HCT116 (cell line): Measurements from ENCODE around the gene BOC. TPM values are rescaled to one million over a fixed set of nuclear protein-coding genes. Genes with fewer than 3 reads are reported as not detected.

Experiments used
- ATAC-seq: fragments of 200-7000 bp; cut with Tn5 transposase; 2 replicates; pipeline ENCODE4 v1.9.1; 2020; ENCODE audit warnings: mild to moderate bottlenecking, moderate library complexity
- BruUV-seq: library from RNA; stranded (reverse); fragments of 400-500 nt; replicated peaks from 2 replicates; lab custom pipeline; 2021; lab: Mats Ljungman, UMichigan
- CTCF ChIA-PET: fragments of 300-600 bp; sonication (Branson Sonifier 250); formaldehyde crosslinking; loops from one replicate; lab custom pipeline; 2021; ENCODE audit warnings: antibody characterized with exemption; lab: Charles Lee
- POLR2A ChIA-PET: fragments of 300-600, 350-600 bp; sonication (Branson Sonifier 250); formaldehyde crosslinking; loops from one replicate; lab custom pipeline; 2021; ENCODE audit warnings: antibody characterized with exemption; lab: Charles Lee
- RAD21 ChIA-PET, 2 experiments: fragments of 300-600 bp; sonication (Branson Sonifier 250); formaldehyde crosslinking; loops; one replicate each; lab custom pipeline; 2023; ENCODE audit warnings: low total read pairs in 2 of 2; ENCODE audit not compliant: uncharacterized antibody in 2 of 2, unreplicated experiment in 2 of 2, low non-redundant PET in 1 of 2; lab: Charles Lee
- DNase-seq: peaks from one replicate; pipeline ENCODE4 v3.0.0-alpha.2; 2010; ENCODE audit warnings: low read depth, low spot score
- H2AFZ ChIP-seq: fragments of 200-600 bp; shearing (Covaris generic), sonication (generic); 2 replicates; pipeline ENCODE4 v1.6.1; 2017; ENCODE audit warnings: low read depth, mixed run types, mixed read lengths, antibody characterized with exemption, low read length; ENCODE audit not compliant: poor library complexity, severe bottlenecking
- H3K27ac ChIP-seq: 2 replicates; pipeline ENCODE4 v1.5.1; 2012; ENCODE audit warnings: low read depth, low read length
- H3K27me3 ChIP-seq: fragments of 200-600 bp; sonication (generic); 2 replicates; pipeline ENCODE4 v1.6.1; 2016; ENCODE audit warnings: mixed run types, low read length, mixed read lengths; ENCODE audit not compliant: insufficient read depth
- H3K36me3 ChIP-seq, 2 experiments: fragments of 200-500 bp in 1 of 2; fragments of 200-600 bp in 1 of 2; sonication (Bioruptor generic) in 1 of 2; sonication (generic) in 1 of 2; 2 replicates each; pipeline versions ENCODE4 v1.5.1 to v1.6.1; 2014 to 2016; ENCODE audit warnings: low read length in 2 of 2, inconsistent platforms in 1 of 2, mixed read lengths in 1 of 2, mixed run types in 1 of 2; ENCODE audit not compliant: insufficient read depth in 2 of 2, control insufficient read depth in 1 of 2
- H3K4me1 ChIP-seq, 2 experiments: fragments of 200-600 bp in 1 of 2; sonication (generic) in 1 of 2; 2 replicates each; pipeline versions ENCODE4 v1.5.1 to v1.6.1; 2012 to 2017; ENCODE audit warnings: low read length in 2 of 2, inconsistent platforms in 1 of 2, mild to moderate bottlenecking in 1 of 2, mixed read lengths in 1 of 2, mixed run types in 1 of 2, moderate library complexity in 1 of 2; ENCODE audit not compliant: insufficient read depth in 2 of 2, control insufficient read depth in 1 of 2
- H3K4me2 ChIP-seq: fragments of 200-600 bp; sonication (generic); 2 replicates; pipeline ENCODE4 v1.6.1; 2017; ENCODE audit warnings: mixed run types, low read length, mixed read lengths
- H3K4me3 ChIP-seq, 2 experiments: fragments of 200-600 bp in 1 of 2; sonication (generic) in 1 of 2; replicated peaks in 1 of 2; 2 replicates each; pipeline ENCODE4 v1.5.1; 2011 to 2016; ENCODE audit warnings: low read length in 2 of 2, control low read depth in 1 of 2, low read depth in 1 of 2, mild to moderate bottlenecking in 1 of 2, mixed read lengths in 1 of 2, mixed run types in 1 of 2
- H3K79me2 ChIP-seq: fragments of 200-600 bp; sonication (generic); 2 replicates; pipeline ENCODE4 v1.6.1; 2017; ENCODE audit warnings: mild to moderate bottlenecking, mixed run types, low read length, moderate library complexity, mixed read lengths; ENCODE audit not compliant: insufficient read depth
- H3K9ac ChIP-seq: fragments of 200-600 bp; sonication (generic); 2 replicates; pipeline ENCODE4 v1.6.1; 2016; ENCODE audit warnings: low read length, mixed read lengths
- H3K9me2 ChIP-seq: fragments of 200-600 bp; sonication (generic), shearing (Covaris generic); 2 replicates; pipeline ENCODE4 v1.6.1; 2017; ENCODE audit warnings: mixed run types, mild to moderate bottlenecking, moderate library complexity; ENCODE audit not compliant: insufficient read depth
- H3K9me3 ChIP-seq, 2 experiments: fragments of 200-500 bp in 1 of 2; fragments of 200-600 bp in 1 of 2; sonication (Bioruptor generic) in 1 of 2; sonication (generic) in 1 of 2; 2 replicates each; pipeline ENCODE4 v1.6.1; 2014 to 2017; ENCODE audit warnings: low read length in 2 of 2, mixed read lengths in 2 of 2, inconsistent platforms in 1 of 2, low read depth in 1 of 2, mild to moderate bottlenecking in 1 of 2, mixed run types in 1 of 2, moderate library complexity in 1 of 2; ENCODE audit not compliant: control insufficient read depth in 1 of 2, insufficient read depth in 1 of 2
- H4K20me1 ChIP-seq: fragments of 200-600 bp; sonication (generic), shearing (Covaris generic); 2 replicates; pipeline ENCODE4 v1.6.1; 2017; ENCODE audit warnings: mixed run types, mild to moderate bottlenecking, moderate library complexity; ENCODE audit not compliant: insufficient read depth
- ELF1 ChIP-seq: IDR thresholded peaks from 2 replicates; pipeline ENCODE4 v1.6.1; 2012; ENCODE audit warnings: low read depth, borderline replicate concordance
- EZH2 ChIP-seq: fragments of 200-600 bp; sonication (generic); IDR thresholded peaks from 2 replicates; pipeline ENCODE4 v1.6.1; 2017; ENCODE audit warnings: antibody characterized with exemption, mixed run types
- EZH2phosphoT487 ChIP-seq: fragments of 200-600 bp; IDR thresholded peaks from 2 replicates; pipeline ENCODE4 v1.6.1; 2018; ENCODE audit warnings: antibody characterized with exemption, borderline replicate concordance
- FOSL1 ChIP-seq: IDR thresholded peaks from 2 replicates; pipeline ENCODE4 v1.6.1; 2012; ENCODE audit warnings: low read depth
- POLR2A ChIP-seq: IDR thresholded peaks from 2 replicates; pipeline ENCODE4 v1.7.0; 2011; ENCODE audit warnings: borderline replicate concordance; ENCODE audit not compliant: insufficient read depth, insufficient read length; ENCODE audit errors: extremely low read depth
- POLR2AphosphoS5 ChIP-seq: IDR thresholded peaks from 2 replicates; pipeline ENCODE4 v1.6.1; 2011; ENCODE audit warnings: mild to moderate bottlenecking, low read depth, low read length, moderate library complexity
- RAD21 ChIP-seq: IDR thresholded peaks from 2 replicates; pipeline ENCODE4 v1.6.1; 2012; ENCODE audit warnings: low read depth, mild to moderate bottlenecking
- SRF ChIP-seq: IDR thresholded peaks from 2 replicates; pipeline ENCODE4 v1.6.1; 2012; ENCODE audit warnings: low read depth
- ZFX ChIP-seq: fragments of 450-650 bp; IDR thresholded peaks from 2 replicates; pipeline ENCODE4 v1.6.1; 2017
- intact Hi-C: fragments of 100-400 bp; cut with micrococcal nuclease; formaldehyde crosslinking; loops from 2 replicates; pipeline ENCODE4 v1.10.0; 2022
- total RNA-seq: library from RNA; stranded (reverse); gene quantifications from one replicate; pipeline ENCODE4 v1.2.1, GENCODE V29; 2021; ENCODE audit not compliant: unreplicated experiment
- TF ChIP-seq, protein P1 (sequence below): IDR thresholded peaks from 2 replicates; pipeline ENCODE4 v1.6.1; 2012; ENCODE audit warnings: low read depth

BOC gene
- total RNA-seq, 1 experiment from 2014 or later = 3.3 TPM

DNA sequence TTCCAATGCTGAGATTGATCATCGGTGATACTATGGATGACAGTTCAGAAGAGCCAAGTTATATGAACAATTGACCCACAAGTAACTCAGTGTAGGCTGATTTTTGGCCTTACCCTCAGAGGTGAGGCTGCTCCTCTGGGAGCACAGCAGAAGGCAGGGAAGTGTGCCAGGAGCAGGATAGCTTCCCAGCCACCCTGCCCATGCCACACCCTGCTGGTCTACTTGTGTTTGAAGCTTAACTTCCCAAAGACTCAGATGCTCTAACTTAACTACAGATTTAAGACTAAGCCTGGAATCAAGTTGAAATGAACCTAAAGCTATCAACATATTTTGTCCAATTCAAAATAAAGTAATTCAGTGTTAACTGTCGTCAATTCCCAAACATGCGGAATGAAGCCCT, 77.5 kb downstream of the BOC start:
- RAD21 ChIA-PET = no interaction called here
- no peak overlapping the region for H3K27ac ChIP-seq
- ATAC-seq = no peak

More for the DNA sequence above, 77.5 kb downstream of the BOC start:
- no peaks in the 10 kb centered on the region for H3K9me2 ChIP-seq
- no peak overlapping the region for H2AFZ ChIP-seq
- H3K27me3 ChIP-seq = no peaks in the 10 kb centered on the region
- no TSS peak for BruUV-seq
- H3K79me2 ChIP-seq = no peaks in the 10 kb centered on the region
- no peaks in the 10 kb centered on the region for H3K9me3 ChIP-seq
- H3K4me1 ChIP-seq = peaks cover 8 to 11% of the 10 kb centered on the region in 2 experiments; a peak in 3 of 4 replicates
- no peak overlapping the region for H3K4me3 ChIP-seq
- H3K9ac ChIP-seq = no peak overlapping the region
- H3K4me2 ChIP-seq = no peak overlapping the region
- DNase-seq = no peak
- intact Hi-C loops = loop anchor here (1.0 to 2.0 kb wide), 4 partner anchors 153 to 646 kb away; no protein-coding TSS in a partner anchor
- ChIA-PET POLR2A (no interaction called here), CTCF (interaction anchor here (0.9 to 4.7 kb wide), 11 partner anchors 12 to 646 kb away, joined by 3 to 42 read pairs (median 5); no protein-coding TSS in a partner anchor)
- TF ChIP-seq POLR2A = no peak
- TF ChIP-seq SRF = no peak
- no peak for TF ChIP-seq EZH2phosphoT487
- no peak for TF ChIP-seq FOSL1
- TF ChIP-seq, protein P1, sequence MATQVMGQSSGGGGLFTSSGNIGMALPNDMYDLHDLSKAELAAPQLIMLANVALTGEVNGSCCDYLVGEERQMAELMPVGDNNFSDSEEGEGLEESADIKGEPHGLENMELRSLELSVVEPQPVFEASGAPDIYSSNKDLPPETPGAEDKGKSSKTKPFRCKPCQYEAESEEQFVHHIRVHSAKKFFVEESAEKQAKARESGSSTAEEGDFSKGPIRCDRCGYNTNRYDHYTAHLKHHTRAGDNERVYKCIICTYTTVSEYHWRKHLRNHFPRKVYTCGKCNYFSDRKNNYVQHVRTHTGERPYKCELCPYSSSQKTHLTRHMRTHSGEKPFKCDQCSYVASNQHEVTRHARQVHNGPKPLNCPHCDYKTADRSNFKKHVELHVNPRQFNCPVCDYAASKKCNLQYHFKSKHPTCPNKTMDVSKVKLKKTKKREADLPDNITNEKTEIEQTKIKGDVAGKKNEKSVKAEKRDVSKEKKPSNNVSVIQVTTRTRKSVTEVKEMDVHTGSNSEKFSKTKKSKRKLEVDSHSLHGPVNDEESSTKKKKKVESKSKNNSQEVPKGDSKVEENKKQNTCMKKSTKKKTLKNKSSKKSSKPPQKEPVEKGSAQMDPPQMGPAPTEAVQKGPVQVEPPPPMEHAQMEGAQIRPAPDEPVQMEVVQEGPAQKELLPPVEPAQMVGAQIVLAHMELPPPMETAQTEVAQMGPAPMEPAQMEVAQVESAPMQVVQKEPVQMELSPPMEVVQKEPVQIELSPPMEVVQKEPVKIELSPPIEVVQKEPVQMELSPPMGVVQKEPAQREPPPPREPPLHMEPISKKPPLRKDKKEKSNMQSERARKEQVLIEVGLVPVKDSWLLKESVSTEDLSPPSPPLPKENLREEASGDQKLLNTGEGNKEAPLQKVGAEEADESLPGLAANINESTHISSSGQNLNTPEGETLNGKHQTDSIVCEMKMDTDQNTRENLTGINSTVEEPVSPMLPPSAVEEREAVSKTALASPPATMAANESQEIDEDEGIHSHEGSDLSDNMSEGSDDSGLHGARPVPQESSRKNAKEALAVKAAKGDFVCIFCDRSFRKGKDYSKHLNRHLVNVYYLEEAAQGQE = no peak
- TF ChIP-seq ELF1 = no peak
- TF ChIP-seq RAD21 = no peak
- no peak for TF ChIP-seq EZH2
- no peak for TF ChIP-seq POLR2AphosphoS5
- no peak for TF ChIP-seq ZFX
- H3K36me3 ChIP-seq = no peaks in the 10 kb centered on the region
- H4K20me1 ChIP-seq = no peaks in the 10 kb centered on the region
